Heart left ventricle (tissue), 16 donors: ENCODE results near the gene NUAK2. TPM values are rescaled to one million over a fixed set of nuclear protein-coding genes. Genes with fewer than 3 reads are reported as not detected.

Experiments
- ATAC-seq, 4 donors: fragments of 200-7000 bp; cut with Tn5 transposase; one replicate each; pipeline ENCODE4 v1.9.1; 2020 to 2022; ENCODE audit warnings: moderate library complexity in 4 of 4, mild to moderate bottlenecking in 3 of 4, moderate number of reproducible peaks in 1 of 4
- DNase-seq, 5 donors: peaks; one replicate each; pipeline ENCODE4 v3.0.0-alpha.2; 2020
- H3K27ac ChIP-seq, 12 donors: fragments of 200-600 bp; sonication (generic) in 4 of 12; one replicate each; pipeline versions ENCODE4 v1.5.0 to v1.8.0; 2016 to 2022; ENCODE audit warnings: mild to moderate bottlenecking in 2 of 12
- H3K27me3 ChIP-seq, 9 donors: fragments of 200-600 bp; sonication (generic) in 2 of 9; one replicate each; pipeline versions ENCODE4 v1.5.1 to v1.8.0; 2016 to 2022; ENCODE audit warnings: mild to moderate bottlenecking in 3 of 9
- H3K36me3 ChIP-seq, 9 donors: fragments of 200-600 bp; sonication (generic) in 2 of 9; one replicate each; pipeline versions ENCODE4 v1.5.0 to v1.8.0; 2018 to 2022; ENCODE audit warnings: mild to moderate bottlenecking in 2 of 9
- H3K4me1 ChIP-seq, 12 donors: fragments of 200-600 bp; sonication (generic) in 4 of 12; one replicate each; pipeline versions ENCODE4 v1.5.0 to v1.8.0; 2016 to 2022; ENCODE audit warnings: mild to moderate bottlenecking in 3 of 12
- H3K4me3 ChIP-seq, 12 donors: fragments of 200-600 bp; sonication (generic) in 4 of 12; one replicate each; pipeline versions ENCODE4 v1.5.0 to v1.8.0; 2017 to 2022; ENCODE audit warnings: mild to moderate bottlenecking in 9 of 12, moderate library complexity in 4 of 12
- H3K9me3 ChIP-seq, 12 donors: fragments of 200-600 bp; sonication (generic) in 4 of 12; one replicate each; pipeline versions ENCODE4 v1.5.0 to v1.8.0; 2016 to 2022; ENCODE audit warnings: mild to moderate bottlenecking in 1 of 12
- CTCF ChIP-seq, 12 donors: fragments of 200-600 bp; sonication (generic) in 4 of 12; IDR thresholded peaks; one replicate each; pipeline versions ENCODE4 v1.5.0 to v1.8.0; 2018 to 2022; ENCODE audit warnings: antibody characterized with exemption in 12 of 12, mild to moderate bottlenecking in 5 of 12
- POLR2A ChIP-seq, 2 donors: fragments of 450-650 bp; IDR thresholded peaks; one replicate each; pipeline ENCODE4 v1.6.1; 2017; ENCODE audit warnings: antibody characterized with exemption in 2 of 2, mild to moderate bottlenecking in 2 of 2, moderate library complexity in 2 of 2
- WGBS, 4 donors: extraction: QIAGEN DNeasy Blood & Tissue Kit in 2 of 4; methylation state at CpG; one replicate each; pipeline versions ENCODE4 v1.1.5 to v1.1.7; 2013 to 2018; 5-methylcytosine and 5-hydroxymethylcytosine counted together
- intact Hi-C, 10 donors: fragments of 100-400 bp; cut with DNase I; formaldehyde crosslinking; loops; one replicate each; pipeline versions ENCODE4 v1.11.1 to v1.14.2; 2022
- polyA plus RNA-seq, 2 donors: library from polyadenylated mRNA; stranded (reverse); fragments of 200-250 nt; gene quantifications; one replicate each; pipeline ENCODE4 v1.2.3, GENCODE V29; 2013
- total RNA-seq, 9 donors: library from RNA; depleted of rRNA in 2 of 9; stranded (reverse); fragments of >200 nt in 2 of 9; fragmentation: NEBNext Ultra II Directional in 3 of 9; extraction: Animal tissue kit (Norgen Biotek cat#: 25700) in 3 of 9; gene quantifications; one replicate each; pipeline versions ENCODE4 v1.1.0 to v1.2.4, GENCODE V29; 2016 to 2023
- donor health status: ischemic (EF 13 %, LVEDD 7.1; RV severe dilation, severe dysfunction).
- donor health status: healthy with polysubstance abuse.
- donor health status: DM: no; HTN: yes; CAD: no.
- donor health status: DM: no; HTN: no; CAD: no.
- donor health status: ischemic (EF 25% LVEDD 6.9; RV normal size, moderate dysfunction).
- donor health status: ischemic (EF 25% LVEDD 5.7; RV mildly dilated, moderate dysfunction).
- donor health status: healthy.
- donor health status: DM: yes; HTN: yes; CAD: no.
- donor health status: ischemic (EF 35%, LVEDD 5.7; RV mildly dilated, moderate dysfunction).
- donor health status: nonischemic (EF 11% LVEDD 7.7; RV severe dilation, severe dysfunction).
- donor health status: DM: yes; HTN: yes; CAD: no.
- donor health status: PGD.
- donor health status: ischemic (EF 29% LVEDD 5.4; RV normal size, mild dysfunction).
- donor health status: nonischemic (EF 23%, LVEDD 6.1; RV moderate dilation, normal function).

NUAK2 gene
- total and polyA plus RNA-seq, 11 donors, result 0.25 to 2.6 (median 0.66) TPM

DNA sequence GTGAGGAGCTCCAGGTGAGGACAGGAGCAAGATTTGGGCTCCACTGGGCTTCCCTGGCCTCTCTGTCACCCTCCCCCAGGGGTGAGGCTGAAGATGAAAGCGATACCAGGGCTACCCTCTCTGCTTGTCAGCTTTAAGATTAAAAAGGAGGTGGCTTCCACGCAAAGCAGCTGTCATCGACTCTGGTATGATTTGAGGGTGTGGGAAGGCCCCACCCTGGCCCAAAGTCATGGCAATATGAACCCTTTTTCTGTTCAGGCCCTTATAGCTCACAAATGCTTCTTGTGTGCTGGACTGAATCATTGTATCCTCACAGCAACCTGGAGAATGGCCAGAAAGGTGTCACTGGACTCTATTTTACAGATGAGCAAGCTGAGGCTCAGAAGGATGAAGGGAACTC is 41.6 kb downstream of the NUAK2 start:
- Histone ChIP-seq H3K36me3 (no peaks in the 10 kb centered on the region), H3K4me3 (no peak overlapping the region), H3K27ac (no peak overlapping the region), H3K27me3 (no peaks in the 10 kb centered on the region), H3K9me3 (no peaks in the 10 kb centered on the region), H3K4me1 (peaks cover 0 to 23% (median 7%) of the 10 kb centered on the region in 12 donors)
- intact Hi-C loops, result loop anchor here in 1 of 10 donors (10.0 kb wide), 2 partner anchors 205 to 245 kb away; no protein-coding TSS in a partner anchor
- no peak for DNase-seq
- 78 to 90% (median 84%) methylated on average over 3 of the region's 3 CpGs for WGBS, 4 donors
- no peak for ATAC-seq
- TF ChIP-seq CTCF (IDR thresholded peaks at IDR 0.05) (no peak), POLR2A (IDR thresholded peaks at IDR 0.05) (no peak)

- Histone ChIP-seq H3K27me3 (no peaks in the 10 kb centered on the region), H3K4me1 (peaks cover 0 to 20% (median 1%) of the 10 kb centered on the region in 12 donors), H3K4me3 (no peak overlapping the region), H3K36me3 (no peaks in the 10 kb centered on the region), H3K27ac (no peak overlapping the region), H3K9me3 (no peaks in the 10 kb centered on the region)
- WGBS, 4 donors, result 79 to 93% (median 90%) methylated on average over 8 of the region's 8 CpGs
- TF ChIP-seq CTCF (IDR thresholded peaks at IDR 0.05) (no peak), POLR2A (IDR thresholded peaks at IDR 0.05) (no peak)
- intact Hi-C loops, result loop anchor here in 1 of 10 donors (10.0 kb wide), 2 partner anchors 208 to 248 kb away; no protein-coding TSS in a partner anchor
- no peak for DNase-seq
- ATAC-seq, result no peak
Measured at GRCh38 chr1:205276689-205277065, 44.9 kb downstream of the NUAK2 start.

DNA sequence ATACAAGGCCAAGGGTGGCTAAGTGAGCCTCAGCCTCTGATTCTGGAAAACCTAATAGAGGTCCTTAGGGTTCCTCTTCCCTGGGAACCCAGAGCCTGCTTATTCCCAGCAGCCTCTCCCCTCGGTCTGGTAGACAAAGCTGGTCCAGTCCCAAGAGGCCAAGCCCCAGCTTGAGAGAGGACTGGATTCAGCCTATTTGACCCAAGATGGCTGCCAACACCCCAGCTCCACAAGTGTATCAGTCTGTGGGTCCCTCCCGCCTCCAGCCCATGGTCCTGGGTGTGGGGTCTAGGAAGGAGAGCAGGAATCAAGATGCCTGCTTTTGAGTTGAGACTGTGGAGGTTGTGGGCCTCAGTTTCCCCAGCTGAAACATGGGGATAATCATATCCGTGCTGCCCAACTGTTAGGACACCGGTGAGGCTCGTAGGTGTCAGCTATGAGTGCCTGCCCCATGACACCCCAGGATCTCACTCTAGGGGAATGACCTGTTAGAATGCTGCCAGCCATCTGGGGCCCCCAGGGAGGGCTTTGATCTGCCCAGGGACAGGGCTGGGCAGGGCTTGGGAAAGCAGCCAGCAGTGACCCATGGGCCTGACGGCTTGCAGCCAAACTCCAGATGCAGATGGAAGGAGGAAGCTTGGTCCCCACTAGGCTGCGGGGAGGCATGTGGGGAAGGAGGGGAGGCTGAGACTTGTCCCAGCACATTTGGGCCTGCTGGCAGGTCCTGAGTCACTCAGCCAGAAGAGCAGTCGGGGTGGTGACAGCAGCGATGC is 45.4 kb downstream of the NUAK2 start:
- ATAC-seq (no peak), DNase-seq (no peak)
- intact Hi-C loops, result loop anchor here in 1 of 10 donors (10.0 kb wide), 2 partner anchors 209 to 249 kb away; no protein-coding TSS in a partner anchor
- 87 to 93% (median 90%) methylated on average over 9 of the region's 9 CpGs for WGBS, 4 donors
- H3K36me3 ChIP-seq, result no peaks in the 10 kb centered on the region
- H3K4me3 ChIP-seq, result no peak overlapping the region
- H3K27ac ChIP-seq, result no peak overlapping the region
- H3K9me3 ChIP-seq, result no peaks in the 10 kb centered on the region
- peaks cover 0 to 26% (median 5%) of the 10 kb centered on the region in 12 donors for H3K4me1 ChIP-seq
- TF ChIP-seq CTCF (IDR thresholded peaks at IDR 0.05) (no peak), POLR2A (IDR thresholded peaks at IDR 0.05) (no peak)
- no peaks in the 10 kb centered on the region for H3K27me3 ChIP-seq

DNA sequence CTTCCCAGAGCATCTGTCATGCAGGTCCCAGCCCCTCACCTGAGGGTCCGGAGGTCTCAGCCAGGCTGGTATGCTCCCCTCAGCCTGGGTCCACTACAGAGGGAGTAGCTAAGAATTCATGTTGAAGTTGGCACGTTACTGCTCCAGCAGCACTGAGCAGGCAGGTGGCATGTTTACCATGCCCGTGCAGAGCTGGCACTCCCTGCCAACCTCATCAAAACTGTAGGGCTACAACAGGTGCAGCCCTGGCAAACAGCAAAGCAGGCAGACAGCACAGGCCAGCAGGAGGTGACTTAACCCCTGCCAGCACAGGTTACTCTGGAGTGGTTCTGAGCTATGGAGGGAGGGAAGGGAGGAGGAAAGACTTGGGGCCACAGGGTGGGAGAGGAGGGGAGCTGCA is 46.4 kb downstream of the NUAK2 start:
- no peak for TF ChIP-seq POLR2A (IDR thresholded peaks at IDR 0.05)
- no peak for TF ChIP-seq CTCF (IDR thresholded peaks at IDR 0.05)
- no peak overlapping the region for H3K27ac ChIP-seq
- no peak for DNase-seq
- H3K4me3 ChIP-seq, result no peak overlapping the region
- WGBS, 4 donors, result 87 to 100% (median 89%) methylated on average over 3 of the region's 3 CpGs
- intact Hi-C loops, result loop anchor here in 1 of 10 donors (10.0 kb wide), 2 partner anchors 210 to 250 kb away; no protein-coding TSS in a partner anchor
- no peak for ATAC-seq
- H3K36me3 ChIP-seq, result no peaks in the 10 kb centered on the region
- no peaks in the 10 kb centered on the region for H3K27me3 ChIP-seq
- H3K4me1 ChIP-seq, result peaks cover 0 to 33% (median 11%) of the 10 kb centered on the region in 12 donors
- H3K9me3 ChIP-seq, result no peaks in the 10 kb centered on the region
